SK-N-MC (cell line): ENCODE data around the gene ADD1.

ENCODE experiments used
- EZH2 ChIP-seq: fragments of 200-600 bp; sonication (generic); IDR thresholded peaks from one replicate; pipeline ENCODE4 v1.6.1; 2017; ENCODE audit warnings: antibody characterized with exemption
- FOXP2 ChIP-seq: optimal IDR thresholded peaks from 2 replicates; pipeline ENCODE3; 2011; ENCODE audit warnings: mild to moderate bottlenecking, moderate library complexity; ENCODE audit not compliant: insufficient read depth; ENCODE audit errors: extremely low read length, control extremely low read depth
- POLR2AphosphoS5 ChIP-seq: IDR thresholded peaks from 2 replicates; pipeline ENCODE4 v1.6.1; 2012; ENCODE audit warnings: mild to moderate bottlenecking, low read depth, low read length, borderline replicate concordance

- TF ChIP-seq EZH2 (no peak), POLR2AphosphoS5 (no peak), FOXP2 (no peak)
These were observed 127.6 kb downstream of the ADD1 start for GRCh38 chr4:2971275-2971674.
